ENCODE data around the gene INKA2.
A peak's percentile ranks its signal among the peaks of the same experiment; 100 is the strongest.

Gene INKA2

GRCh38 chr1:111777301-111777700 lies 38.1 kb upstream of the INKA2 start:
- no peak overlapping the region for H3K4me3 ChIP-seq (ENCODE audit: low read depth, low read length)
- TF ChIP-seq CTCF (IDR thresholded peaks at IDR 0.05; ENCODE audit: borderline replicate concordance, insufficient read depth, low read depth, low read length): no peak

GRCh38 chr1:111776861-111777260 lies 37.7 kb upstream of the INKA2 start:
- H3K4me3 ChIP-seq (ENCODE audit: low read depth, low read length): no peak overlapping the region
- no peak for TF ChIP-seq CTCF (IDR thresholded peaks at IDR 0.05; ENCODE audit: borderline replicate concordance, insufficient read depth, low read depth, low read length)

GRCh38 chr1:111776391-111776790 lies 37.2 kb upstream of the INKA2 start:
- TF ChIP-seq CTCF (IDR thresholded peaks at IDR 0.05; ENCODE audit: borderline replicate concordance, insufficient read depth, low read depth, low read length): no peak
- H3K4me3 ChIP-seq (ENCODE audit: low read depth, low read length): no peak overlapping the region

- no peak for TF ChIP-seq CTCF (IDR thresholded peaks at IDR 0.05; ENCODE audit: borderline replicate concordance, insufficient read depth, low read depth, low read length)
- no peak overlapping the region for H3K4me3 ChIP-seq (ENCODE audit: low read depth, low read length)
Observed at GRCh38 chr1:111775966-111776365, 36.8 kb upstream of the INKA2 start.

GRCh38 chr1:111770916-111771315 lies 31.7 kb upstream of the INKA2 start:
- TF ChIP-seq CTCF (IDR thresholded peaks at IDR 0.05; ENCODE audit: borderline replicate concordance, insufficient read depth, low read depth, low read length): no peak
- no peak overlapping the region for H3K4me3 ChIP-seq (ENCODE audit: low read depth, low read length)

GRCh38 chr1:111769517-111770146 lies 30.4 kb upstream of the INKA2 start:
- peak; percentile 51; the same call in 1 of the 2 replicates for TF ChIP-seq CTCF (IDR thresholded peaks at IDR 0.05; ENCODE audit: borderline replicate concordance, insufficient read depth, low read depth, low read length)

GRCh38 chr1:111768625-111769024 lies 29.4 kb upstream of the INKA2 start:
- H3K4me3 ChIP-seq (ENCODE audit: low read depth, low read length): no peak overlapping the region
- no peak for TF ChIP-seq CTCF (IDR thresholded peaks at IDR 0.05; ENCODE audit: borderline replicate concordance, insufficient read depth, low read depth, low read length)

More at GRCh38 chr1:111769517-111770146, 30.4 kb upstream of the INKA2 start:
- H3K4me3 ChIP-seq (ENCODE audit: low read depth, low read length): no peak overlapping the region
